ENCODE results near the gene RFX7.

- TF ChIP-seq CTCF (IDR thresholded peaks at IDR 0.05; ENCODE audit: borderline replicate concordance, extremely low read depth, low read length, poor library complexity, severe bottlenecking): no peak
- no peak for TF ChIP-seq EZH2 (IDR thresholded peaks at IDR 0.05; ENCODE audit: borderline replicate concordance, low read depth, low read length, severe bottlenecking)
Measured at GRCh38 chr15:56207711-56208110, 36.0 kb downstream of the RFX7 start.

All from DND-41 (cell line).